ENCODE data around the gene ATP6V1D.

DNA sequence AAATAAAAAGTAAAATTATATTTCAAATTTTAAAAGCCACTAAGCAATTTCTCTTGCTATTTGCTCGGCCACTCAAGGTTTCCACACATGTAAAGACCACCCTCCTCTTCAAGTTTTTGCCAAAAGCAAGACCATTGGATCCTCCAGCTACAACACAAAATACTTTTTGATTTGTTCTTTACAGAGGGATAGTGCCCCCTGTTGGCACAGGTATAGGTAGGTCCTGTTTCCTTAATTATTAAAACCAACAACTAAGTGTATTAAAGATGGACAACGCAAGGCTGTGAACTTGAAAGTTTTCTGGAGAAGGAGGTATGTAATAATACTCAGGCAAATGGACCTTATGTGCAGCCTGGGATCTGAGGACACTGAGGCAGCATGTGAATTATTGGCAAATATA, 23.8 kb downstream of the ATP6V1D start:
- no peak for TF ChIP-seq EZH2 (IDR thresholded peaks at IDR 0.05; ENCODE audit: insufficient read depth, poor library complexity, severe bottlenecking)
- no peak for TF ChIP-seq EZH2phosphoT487 (IDR thresholded peaks at IDR 0.05; ENCODE audit: insufficient read depth, low read depth)

Measured in GM23248 (cell line).